Glomerular visceral epithelial cell (primary cell): ENCODE data around the gene RAB20.
A peak's percentile ranks its signal among the peaks of the same experiment; 100 is the strongest.
"Not testable (repeated sequence)": the region's sequence is repeated elsewhere in the genome, so short reads cannot be mapped to it uniquely, and the experiment has no call there.

ENCODE experiments used
- DNase-seq: peaks from one replicate; pipeline ENCODE4 v3.0.0-alpha.2; 2016; ENCODE audit errors: extremely low spot score

RAB20 gene

DNA sequence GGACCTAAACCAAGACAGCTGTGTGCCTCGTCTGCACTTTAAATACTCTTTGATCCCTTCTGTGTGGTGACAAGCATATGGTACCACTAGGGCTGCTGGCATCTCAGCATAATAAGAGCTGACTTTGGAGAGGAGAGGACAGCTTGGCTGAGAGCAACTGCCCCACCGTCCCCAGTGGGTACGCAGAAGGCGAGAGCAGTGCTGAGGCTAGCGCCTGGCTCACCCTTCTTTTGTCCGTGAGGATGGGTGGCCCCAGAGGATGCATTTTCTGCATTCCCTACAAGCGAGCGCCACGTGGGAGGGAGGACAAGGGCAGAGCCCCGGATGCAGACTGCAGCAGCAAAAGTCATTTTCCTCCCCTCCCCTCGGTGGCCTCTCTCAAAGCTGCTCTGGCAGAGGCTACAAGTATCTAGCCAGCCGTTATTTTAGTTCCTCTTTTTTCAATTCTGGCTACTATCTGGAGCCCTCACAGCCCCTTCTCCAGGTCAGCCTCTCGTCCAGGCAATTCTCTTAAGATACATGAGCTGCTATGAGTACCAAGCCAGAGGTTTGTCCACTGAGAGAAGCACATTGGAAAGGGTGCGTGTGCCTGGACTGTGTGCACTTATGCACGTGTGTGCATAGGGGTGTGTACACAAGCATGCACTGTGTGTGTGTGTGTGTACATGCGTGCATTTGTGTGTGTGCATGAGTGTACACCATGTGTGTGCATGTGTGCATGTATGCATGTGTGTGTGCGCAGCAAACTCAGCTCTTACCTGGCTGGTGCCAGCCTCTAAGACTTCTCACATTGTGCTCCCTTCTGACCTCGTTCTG, 51.3 kb downstream of the RAB20 start:
- DNase-seq: no peak

DNA sequence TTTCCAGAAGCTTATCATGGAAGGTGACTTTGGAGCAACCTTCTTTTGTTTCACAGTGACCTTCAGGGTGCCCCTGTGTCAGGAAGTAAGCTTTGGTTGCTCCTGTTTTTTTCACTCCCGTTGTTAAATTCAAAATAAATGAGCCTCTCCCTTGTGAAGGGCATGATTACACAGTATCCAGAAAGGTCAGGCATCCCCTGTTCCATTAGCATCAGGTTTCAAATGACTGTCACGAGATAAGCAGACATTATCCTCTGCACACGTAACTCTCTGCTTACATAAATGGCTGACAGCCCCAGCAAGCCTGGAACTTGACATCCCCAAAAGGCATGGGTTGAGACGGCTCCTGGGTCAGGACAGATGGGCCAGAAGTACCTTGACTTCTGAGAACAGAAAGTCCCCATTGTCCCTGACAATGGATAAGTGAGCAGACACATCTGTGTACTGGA, 52.0 kb downstream of the RAB20 start:
- DNase-seq: no peak

DNA sequence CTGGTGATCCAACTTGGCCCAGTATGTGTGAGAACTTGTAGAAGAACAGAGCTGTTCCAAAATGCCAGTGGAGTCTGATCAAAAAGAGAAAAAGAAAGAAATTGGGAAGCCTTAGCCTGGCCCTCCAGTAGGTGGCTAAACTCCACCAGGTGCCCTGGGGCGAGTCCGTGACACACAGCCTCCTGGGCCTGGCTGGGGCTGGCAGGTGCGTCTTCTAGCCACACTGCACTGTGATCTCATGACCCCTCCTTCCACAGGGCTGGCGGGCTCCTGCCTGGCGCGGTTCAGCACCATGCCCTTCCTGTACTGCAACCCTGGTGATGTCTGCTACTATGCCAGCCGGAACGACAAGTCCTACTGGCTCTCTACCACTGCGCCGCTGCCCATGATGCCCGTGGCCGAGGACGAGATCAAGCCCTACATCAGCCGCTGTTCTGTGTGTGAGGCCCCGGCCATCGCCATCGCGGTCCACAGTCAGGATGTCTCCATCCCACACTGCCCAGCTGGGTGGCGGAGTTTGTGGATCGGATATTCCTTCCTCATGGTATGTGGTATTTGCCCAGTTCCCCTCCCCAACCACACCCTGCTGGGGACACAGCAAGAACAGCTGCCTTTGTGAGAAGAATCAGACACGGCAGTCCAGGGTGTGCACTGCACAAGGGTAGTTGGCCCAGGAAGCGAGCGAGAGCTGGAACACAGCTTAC, 53.7 kb downstream of the RAB20 start:
- no peak for DNase-seq

DNA sequence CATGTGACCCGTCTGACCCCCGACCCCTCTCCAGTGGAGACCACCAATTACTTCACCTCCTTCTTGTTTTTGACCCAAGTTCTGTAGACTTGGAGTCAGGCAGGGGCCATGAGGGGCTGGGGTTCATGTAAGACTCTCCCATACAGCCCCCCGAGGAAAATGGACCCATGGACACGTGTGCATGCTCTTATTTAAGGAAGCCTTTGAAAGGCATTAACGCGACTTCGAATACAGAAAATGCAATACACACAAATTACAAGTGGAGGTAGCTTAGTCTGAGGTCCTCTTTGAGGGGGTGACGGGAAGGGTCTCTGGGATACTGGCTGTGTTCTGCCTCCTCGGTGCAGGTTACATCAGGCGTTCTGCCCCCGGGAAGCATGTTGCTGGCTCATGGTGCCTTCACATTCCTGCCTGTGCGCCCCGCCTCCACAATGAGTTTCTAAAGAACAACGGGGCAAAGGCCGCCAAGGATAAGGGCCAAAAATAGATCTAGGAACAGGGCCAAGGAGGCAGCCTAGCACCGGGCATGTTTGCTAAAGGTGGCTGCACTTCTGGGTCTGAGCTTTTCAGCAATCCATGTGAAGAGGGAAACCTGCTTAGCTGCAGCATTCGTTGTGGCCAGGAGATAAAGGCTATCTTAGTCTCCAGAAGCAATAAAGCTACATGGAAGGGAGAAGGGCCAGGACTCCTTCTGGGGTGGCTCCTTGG, 54.5 kb downstream of the RAB20 start:
- no peak for DNase-seq

DNA sequence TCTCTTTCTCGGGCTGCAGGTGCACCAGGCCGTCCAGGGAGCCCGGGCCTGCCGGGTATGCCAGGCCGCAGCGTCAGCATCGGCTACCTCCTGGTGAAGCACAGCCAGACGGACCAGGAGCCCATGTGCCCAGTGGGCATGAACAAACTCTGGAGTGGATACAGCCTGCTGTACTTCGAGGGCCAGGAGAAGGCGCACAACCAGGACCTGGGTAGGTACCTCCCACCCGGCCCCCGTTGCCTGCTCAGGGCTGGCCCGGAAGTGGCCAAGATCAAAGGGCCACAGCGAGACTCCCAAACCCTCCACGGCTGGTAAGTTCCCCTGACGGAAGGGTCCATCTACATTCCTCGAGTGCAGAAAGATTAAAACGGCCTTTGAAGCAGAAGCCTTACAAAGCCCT, 55.1 kb downstream of the RAB20 start:
- no peak for DNase-seq

DNA sequence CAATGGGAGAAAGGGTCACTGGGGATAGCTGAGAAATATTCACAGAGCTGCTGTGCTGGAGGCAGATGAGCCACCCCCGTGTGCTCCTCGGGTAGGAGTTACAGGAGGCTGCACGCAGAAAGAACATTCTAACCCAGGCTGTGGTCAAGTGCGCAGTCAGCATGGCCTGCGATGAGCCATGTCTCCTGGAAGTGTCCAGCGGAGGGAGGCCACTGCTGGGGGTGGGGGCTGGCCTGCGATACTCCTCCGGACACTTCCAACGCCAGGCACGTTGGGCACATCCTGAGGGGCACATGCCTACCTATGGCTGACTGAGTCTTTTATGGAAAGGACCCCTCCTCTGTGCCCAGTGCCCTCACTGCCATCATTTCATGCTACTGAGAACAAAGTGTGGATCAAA, 55.9 kb downstream of the RAB20 start:
- DNase-seq: no peak

DNA sequence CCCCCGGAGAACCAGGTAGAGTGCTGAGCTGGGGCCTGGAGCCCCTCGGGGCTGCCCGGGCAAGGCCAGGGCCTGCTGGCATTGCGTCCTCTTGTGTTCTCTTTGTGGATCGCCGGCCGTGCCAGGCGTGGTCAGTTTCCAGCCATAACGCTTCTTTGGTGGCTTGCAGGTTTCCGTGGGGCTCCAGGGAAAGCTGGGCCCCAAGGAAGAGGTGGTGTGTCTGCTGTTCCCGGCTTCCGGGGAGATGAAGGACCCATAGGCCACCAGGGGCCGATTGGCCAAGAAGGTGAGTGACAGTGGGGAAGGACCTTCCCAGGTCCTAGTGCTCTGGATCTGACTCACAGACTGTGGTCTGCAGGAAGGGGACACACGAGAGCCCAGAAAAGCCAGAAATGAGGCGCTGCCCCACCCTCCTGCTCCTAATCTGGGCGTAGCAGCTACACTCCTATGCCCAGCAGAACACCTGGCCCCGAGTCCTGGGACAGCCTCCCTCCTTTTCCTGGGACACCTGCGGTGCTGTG, 57.5 kb downstream of the RAB20 start:
- DNase-seq: no peak

DNA sequence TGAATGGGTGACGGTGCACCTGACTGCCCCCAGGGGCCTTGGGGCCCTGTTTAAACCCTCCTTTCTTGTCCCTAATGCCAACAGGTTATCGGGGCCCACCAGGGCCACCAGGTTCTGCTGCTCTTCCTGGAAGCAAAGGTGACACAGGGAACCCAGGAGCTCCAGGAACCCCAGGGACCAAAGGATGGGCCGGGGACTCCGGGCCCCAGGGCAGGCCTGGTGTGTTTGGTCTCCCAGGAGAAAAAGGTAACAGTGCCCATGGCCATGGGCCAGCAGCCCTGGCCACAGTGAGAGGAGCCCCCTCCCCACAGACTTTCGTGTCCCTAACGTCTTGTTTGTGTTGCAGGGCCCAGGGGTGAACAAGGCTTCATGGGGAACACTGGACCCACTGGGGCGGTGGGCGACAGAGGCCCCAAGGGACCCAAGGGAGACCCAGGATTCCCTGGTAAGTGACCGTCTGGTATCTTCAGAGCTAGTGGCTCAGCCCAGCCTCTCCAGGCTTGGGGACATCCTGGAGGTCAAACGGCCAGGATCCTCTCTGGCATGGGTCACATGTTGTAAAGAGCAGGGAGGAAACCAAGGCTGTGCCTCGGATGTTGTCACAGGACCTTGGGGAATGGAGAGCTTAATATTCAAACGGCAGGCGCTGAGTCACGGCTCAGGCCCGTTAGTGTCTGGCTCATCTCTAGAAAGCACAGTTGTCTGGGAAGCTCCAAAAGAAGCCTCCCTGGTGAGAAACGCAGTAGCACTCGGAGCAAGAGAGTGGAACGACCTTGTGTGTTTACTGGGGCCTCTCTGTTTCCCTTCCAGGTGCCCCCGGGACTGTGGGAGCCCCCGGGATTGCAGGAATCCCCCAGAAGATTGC, 58.3 kb downstream of the RAB20 start:
- no peak for DNase-seq

DNA sequence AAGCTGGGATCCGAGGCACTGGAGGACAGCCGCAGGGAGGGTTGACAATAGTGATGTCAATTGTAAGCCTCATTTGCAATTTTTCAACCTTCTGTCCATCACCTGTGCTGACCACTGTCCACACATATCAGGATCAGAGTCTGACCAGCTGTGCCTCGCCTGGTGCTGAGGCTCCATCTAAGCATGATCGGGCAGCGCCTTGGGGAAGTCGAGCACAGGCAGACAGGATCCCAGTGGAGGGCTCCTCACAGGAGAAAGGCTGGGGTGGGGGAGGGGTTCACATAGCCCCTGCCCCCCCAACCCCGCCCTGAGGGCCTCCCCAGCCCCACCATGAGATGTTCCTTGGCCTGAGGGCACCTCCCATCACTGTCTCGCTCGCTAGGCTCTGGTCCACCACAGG, 60.3 kb downstream of the RAB20 start:
- no peak for DNase-seq

DNA sequence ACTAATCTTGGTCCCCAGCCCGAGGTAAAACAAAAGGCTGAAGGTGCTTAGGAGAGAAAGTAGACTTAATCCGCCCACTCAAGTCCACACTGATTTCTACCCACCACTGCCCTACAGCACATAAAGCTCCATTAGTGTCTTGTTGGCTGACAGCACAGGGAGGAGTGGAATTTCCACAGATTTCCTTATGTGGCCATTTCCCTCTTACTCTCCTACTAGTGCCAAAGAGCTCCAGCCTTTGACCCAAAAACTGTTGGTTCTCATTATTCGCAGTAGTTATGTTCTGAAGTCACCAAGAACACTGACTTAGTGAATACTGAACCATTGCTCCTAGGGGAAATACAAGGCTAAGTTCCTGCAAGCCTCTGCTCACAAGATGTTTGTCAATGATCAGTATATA, 61.2 kb downstream of the RAB20 start:
- no peak for DNase-seq

DNA sequence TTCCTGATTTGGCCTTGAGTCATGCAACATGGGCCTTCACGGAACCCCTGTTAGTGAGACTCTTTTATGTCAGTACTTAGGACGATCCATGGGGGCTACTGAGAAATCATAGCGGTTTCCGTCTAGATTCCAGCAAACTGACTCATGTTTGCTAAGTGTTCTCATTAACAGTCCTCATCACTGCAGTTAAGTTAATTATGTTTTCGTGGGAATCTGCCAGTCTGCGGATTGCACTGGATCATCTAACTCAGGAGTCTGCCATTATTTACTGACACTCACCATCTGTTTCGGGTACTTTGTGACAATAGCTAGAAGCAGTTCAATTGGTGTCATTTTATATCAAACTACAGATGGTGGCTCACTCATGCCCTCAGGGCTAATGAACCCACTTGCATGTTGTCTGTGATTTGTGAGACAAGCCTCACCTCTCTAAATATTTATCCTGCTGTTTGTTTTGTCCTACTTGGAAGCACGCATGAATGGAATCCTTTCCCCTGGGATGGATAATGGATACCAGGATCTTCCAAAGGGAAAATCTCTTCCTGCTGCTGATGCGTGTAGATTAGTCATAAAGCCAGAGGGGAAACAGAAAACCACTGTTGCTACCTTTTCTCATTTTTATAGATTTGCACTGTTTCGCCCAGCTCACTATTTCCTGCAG, 61.8 kb downstream of the RAB20 start:
- peak; percentile 23 for DNase-seq

DNA sequence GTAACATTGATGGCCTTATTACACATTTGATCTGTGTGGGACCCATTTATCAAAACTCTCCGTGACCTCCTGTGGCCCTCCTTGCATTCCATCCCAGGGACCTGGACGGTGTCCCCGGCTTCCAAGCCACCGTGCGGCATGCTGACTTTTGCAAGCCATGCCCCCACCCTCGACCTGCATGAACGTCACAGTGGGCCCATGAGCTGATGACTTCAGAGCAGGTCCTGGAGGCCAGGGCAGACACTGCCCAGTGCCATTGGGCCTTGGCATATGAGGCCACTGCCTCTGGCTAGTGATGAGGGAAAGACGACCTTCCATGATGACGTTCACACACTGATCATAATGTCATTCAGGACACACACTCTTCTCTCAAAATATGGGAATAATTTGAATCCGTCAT, 62.8 kb downstream of the RAB20 start:
- DNase-seq: no peak

DNA sequence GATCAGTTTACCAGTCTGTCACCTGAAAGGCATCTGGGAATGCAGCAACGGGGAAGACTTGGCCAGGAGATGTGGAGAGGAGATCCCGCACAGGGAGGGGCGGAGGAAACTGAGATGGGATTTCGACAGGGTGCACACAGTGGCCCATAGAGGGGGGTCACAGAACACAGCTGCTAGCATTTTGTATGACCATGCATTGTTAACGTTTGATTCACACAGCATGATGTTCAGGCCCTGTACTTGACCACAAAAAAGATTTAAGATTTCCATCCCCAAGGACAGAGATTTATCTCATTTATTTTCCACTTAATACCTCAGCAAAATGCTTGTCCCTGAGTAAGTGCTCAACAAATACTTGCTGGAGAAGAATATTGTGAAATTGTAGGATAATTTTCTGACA, 63.2 kb downstream of the RAB20 start:
- no peak for DNase-seq

DNA sequence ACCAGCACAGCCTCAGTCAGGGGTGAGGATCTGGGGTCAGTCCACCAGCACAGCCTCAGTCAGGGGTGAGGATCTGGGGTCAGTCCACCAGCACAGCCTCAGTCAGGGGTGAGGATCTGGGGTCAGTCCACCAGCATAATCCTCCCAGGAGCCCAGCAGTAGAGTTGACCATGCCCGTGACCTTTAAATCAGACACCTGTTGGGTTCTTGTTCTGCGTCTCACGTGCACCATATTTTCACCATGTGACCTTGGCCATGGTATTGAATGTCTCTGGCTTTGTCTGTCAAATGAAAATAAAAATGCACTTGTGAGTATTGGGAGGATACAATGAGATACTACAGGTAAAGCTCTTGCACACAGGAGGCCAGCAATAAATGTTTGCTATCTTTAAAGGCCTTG, 63.6 kb downstream of the RAB20 start:
- not testable (repeated sequence) for DNase-seq

DNA sequence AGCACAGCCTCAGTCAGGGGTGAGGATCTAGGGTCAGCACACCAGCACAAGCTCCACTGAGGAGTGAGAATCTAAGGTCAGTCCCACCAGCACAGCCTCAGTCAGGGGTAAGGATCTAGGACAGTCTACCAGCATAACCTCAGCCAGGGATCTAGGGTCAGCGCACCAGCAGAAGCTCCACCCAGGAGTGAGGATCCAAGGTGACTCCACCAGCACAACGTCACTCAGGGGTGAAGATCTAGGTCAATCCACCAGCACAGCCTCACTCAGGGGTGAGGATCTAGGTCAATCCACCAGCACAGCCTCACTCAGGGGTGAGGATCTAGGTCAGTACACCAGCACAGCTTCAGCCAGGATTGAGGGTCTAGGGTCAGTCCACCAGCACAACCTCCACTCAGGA, 64.5 kb downstream of the RAB20 start:
- DNase-seq: no peak

DNA sequence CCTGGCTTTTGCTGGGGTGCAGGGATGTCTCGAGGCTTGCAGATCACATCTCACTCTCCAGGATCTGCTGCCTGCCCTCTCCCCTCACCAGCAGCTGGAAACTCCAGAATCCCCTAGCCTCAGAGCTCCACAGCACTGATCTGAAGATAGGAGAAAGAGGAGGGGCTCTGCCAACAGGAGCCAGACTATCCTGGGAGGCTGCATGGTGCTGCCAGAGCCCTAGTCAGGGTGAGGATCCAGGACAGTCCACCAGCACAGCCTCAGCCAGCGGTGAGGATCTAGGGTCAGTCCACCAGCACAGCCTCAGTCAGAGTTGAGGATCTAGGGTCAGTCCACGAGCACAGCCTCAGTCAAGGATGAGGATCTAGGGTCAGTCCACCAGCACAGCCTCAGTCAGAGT, 65.2 kb downstream of the RAB20 start:
- no peak for DNase-seq

DNA sequence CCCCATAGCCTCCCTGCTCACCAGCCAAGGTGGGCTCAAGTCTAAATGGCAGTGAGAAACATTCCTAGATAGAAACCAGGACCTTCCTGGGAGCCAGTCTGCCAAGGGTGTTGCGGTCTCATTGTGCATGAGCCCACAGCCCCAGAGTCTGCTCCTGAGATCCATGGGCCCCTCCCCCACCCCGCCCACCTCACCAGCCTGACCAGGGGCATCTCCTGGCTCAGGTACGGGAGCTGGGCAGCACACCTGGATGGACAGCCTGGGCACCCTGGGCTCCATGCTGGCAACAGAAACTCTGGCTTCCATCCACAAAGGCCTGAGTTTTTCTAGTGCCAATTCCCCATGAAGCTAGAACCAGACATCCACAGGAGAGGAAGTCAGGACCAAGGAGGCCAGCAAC, 65.6 kb downstream of the RAB20 start:
- DNase-seq: no peak

DNA sequence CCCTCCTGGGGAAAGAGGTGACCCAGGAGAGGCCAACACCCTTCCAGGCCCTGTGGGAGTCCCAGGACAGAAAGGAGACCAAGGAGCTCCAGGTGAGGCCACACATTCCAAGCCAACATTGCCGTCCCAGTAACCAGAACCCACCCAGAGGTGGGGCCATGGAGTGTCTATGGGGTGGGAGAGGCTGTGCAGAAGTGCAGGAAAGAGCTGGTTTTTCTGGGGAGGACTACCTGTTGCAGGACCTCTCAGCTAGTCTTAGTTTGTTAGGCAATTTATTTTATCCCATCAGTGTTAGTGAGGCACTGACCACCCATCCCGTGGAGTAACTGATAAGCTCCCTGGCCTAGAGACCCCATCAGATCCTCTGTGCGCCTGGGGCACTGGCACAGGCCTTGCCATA, 66.1 kb downstream of the RAB20 start:
- DNase-seq: no peak

DNA sequence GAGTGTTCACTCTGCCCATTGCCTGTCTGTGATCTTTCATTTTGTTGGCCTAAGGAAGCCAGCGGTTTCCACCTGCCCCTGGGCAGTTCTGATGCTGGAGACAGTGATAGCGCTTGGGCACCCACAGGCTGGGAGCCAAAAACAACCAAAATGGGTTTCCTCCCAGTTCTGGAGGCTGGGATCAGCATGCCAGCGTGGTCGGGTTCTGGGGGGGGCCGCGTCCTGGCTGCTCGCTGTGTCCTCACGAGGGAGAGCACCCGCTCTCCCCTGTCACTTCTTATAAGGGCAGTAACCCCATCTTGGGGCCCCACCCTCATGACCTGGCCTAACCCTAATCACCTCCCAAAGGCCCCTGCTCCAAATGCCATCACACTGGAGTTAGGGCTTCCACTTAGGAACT, 67.9 kb downstream of the RAB20 start:
- DNase-seq: no peak

DNA sequence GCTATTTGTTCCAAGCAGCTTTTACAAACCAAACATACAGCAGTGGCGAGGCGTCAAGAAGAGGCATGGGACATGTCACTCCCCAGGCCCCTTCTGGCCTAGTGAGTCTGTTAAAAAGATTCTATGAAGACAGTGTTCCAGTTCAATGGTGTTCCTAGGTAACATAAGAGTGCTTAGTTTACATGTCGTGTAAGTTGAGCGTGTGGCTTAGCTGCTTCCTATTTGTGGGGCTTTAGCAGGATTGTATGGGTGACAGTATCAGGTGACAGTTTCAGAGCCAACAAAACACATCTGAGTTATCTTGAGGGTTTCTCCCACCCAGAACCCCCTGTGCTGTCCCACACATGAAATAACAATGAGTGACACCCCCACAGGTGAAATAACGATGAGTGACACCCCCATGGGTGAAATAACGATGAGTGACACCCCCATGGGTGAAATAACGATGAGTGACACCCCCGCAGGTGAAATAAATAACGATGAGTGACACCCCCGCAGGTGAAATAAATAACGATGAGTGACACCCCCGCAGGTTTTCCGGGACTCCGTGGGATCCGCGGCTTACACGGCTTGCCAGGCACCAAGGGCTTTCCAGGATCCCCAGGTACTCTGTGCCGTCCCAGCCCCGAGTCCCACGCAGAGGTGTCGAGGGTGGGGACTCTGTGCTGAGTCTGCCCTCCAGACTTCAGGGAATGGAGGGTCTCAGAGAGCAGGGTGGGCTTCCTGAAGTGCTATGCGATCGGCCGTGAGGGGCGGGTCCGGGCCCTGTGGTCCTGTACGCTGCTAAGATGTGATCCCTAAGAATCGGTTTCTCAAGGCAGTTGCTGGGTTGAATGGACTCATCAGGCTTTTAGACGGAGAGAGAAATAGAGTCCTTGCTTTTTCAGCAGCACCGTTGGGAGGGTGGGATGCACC, 68.6 kb downstream of the RAB20 start:
- DNase-seq: no peak
